Common myeloid progenitor, CD34-positive (primary cell): Measurements from ENCODE around the gene NKD2.

Source experiments
- CTCF ChIA-PET: fragments of 350-600 bp; sonication (Branson Sonifier 250); formaldehyde crosslinking; loops from one replicate; lab custom pipeline; 2021; ENCODE audit warnings: antibody characterized with exemption; lab: Charles Lee
- POLR2A ChIA-PET: fragments of 350-600 bp; sonication (Branson Sonifier 250); formaldehyde crosslinking; loops from one replicate; lab custom pipeline; 2021; ENCODE audit warnings: antibody characterized with exemption; lab: Charles Lee
- DNase-seq, 3 donors: peaks; one replicate each; pipeline versions ENCODE4 v3.0.0 to v3.0.0-alpha.2; 2013
- H3K27ac ChIP-seq, 2 experiments: 1 replicate in 1 of 2; 2 replicates in 1 of 2; pipeline ENCODE4 v1.7.0; 2013; ENCODE audit warnings: inconsistent platforms in 2 of 2, low read length in 2 of 2, mild to moderate bottlenecking in 2 of 2, low read depth in 1 of 2, moderate library complexity in 1 of 2; ENCODE audit not compliant: severe bottlenecking in 2 of 2, insufficient read depth in 1 of 2, poor library complexity in 1 of 2
- H3K27me3 ChIP-seq, 5 experiments: replicated peaks in 2 of 5; 1 replicate in 3 of 5; 2 replicates in 2 of 5; pipeline versions ENCODE4 v1.6.1 to v1.7.0; 2013; ENCODE audit warnings: low read length in 4 of 5, mild to moderate bottlenecking in 2 of 5, moderate library complexity in 2 of 5, inconsistent platforms in 1 of 5; ENCODE audit not compliant: insufficient read depth in 5 of 5, control insufficient read depth in 4 of 5
- H3K36me3 ChIP-seq, 4 experiments: 1 replicate in 2 of 4; 2 replicates in 2 of 4; pipeline versions ENCODE4 v1.6.1 to v1.7.0; 2013; ENCODE audit warnings: low read length in 3 of 4, control low read depth in 1 of 4, mild to moderate bottlenecking in 1 of 4; ENCODE audit not compliant: control insufficient read depth in 4 of 4, insufficient read depth in 4 of 4
- H3K4me1 ChIP-seq, 4 experiments: 1 replicate in 3 of 4; 2 replicates in 1 of 4; pipeline versions ENCODE4 v1.6.1 to v1.7.1; 2013; ENCODE audit warnings: low read length in 3 of 4, mild to moderate bottlenecking in 3 of 4, control low read depth in 1 of 4, inconsistent platforms in 1 of 4, moderate library complexity in 1 of 4; ENCODE audit not compliant: control insufficient read depth in 4 of 4, insufficient read depth in 4 of 4; ENCODE audit errors: control extremely low read depth in 1 of 4
- H3K4me3 ChIP-seq, 7 experiments: 1 replicate in 4 of 7; 2 replicates in 3 of 7; pipeline versions ENCODE4 v1.5.1 to v1.7.0; 2013; ENCODE audit warnings: mild to moderate bottlenecking in 7 of 7, low read length in 6 of 7, moderate library complexity in 6 of 7, inconsistent platforms in 2 of 7, low read depth in 2 of 7, control low read depth in 1 of 7; ENCODE audit not compliant: insufficient read depth in 4 of 7, control insufficient read depth in 1 of 7; ENCODE audit errors: extremely low read depth in 1 of 7
- H3K9me3 ChIP-seq, 5 experiments: 1 replicate in 4 of 5; 2 replicates in 1 of 5; pipeline versions ENCODE4 v1.6.1 to v1.7.1; 2013; ENCODE audit warnings: low read length in 4 of 5, mild to moderate bottlenecking in 2 of 5, inconsistent platforms in 1 of 5, low read depth in 1 of 5, moderate library complexity in 1 of 5; ENCODE audit not compliant: control insufficient read depth in 4 of 5, insufficient read depth in 2 of 5; ENCODE audit errors: control extremely low read depth in 1 of 5
- WGBS: methylation state at CpG from one replicate; pipeline ENCODE4 v1.1.5; 2013; ENCODE audit not compliant: insufficient coverage; 5-methylcytosine and 5-hydroxymethylcytosine counted together

Gene NKD2

DNA sequence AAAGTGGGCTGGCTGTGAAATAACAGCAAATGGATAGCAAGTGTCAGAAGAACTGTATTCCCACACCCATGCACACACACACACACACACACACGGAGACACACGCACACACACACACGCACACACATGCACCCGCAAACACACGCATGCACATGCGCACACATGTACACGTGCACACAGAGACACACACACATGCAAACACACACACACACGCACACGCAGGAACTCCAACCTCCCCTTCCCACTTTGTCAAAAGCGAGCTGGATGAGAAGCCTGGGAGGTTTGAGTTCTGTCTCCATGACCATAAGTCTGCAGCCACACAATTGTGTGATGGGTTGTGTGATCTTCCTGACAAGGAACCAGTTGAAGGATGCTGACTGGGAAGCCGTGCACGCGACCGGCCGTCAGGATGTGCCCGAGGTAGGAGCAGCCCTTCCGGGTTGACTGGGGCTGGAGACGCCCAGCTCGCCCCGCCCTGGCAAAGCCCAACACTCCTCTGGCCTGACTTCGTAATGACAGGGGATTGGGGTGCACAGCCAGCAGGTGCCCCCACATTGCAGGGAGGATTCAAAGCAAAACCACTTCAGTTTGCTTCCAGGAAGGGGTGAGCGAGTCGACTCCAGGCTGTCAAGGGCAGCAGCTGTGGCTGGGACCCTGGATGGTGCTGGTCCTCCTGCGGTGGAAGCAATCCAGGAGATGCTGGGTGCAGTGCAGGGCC is 29.3 kb upstream of the NKD2 start:
- 96% methylated on average over 13 of the region's 24 CpGs for WGBS
- no peak overlapping the region for H3K4me3 ChIP-seq
- ChIA-PET POLR2A (no interaction called here), CTCF (interaction anchor here (1.0 kb wide), 1 partner anchor 11 kb away, joined by 3 read pairs; no protein-coding TSS in a partner anchor)
- no peaks in the 10 kb centered on the region for H3K36me3 ChIP-seq
- H3K27me3 ChIP-seq: peaks cover 0 to 6% (median 0%) of the 10 kb centered on the region in 5 experiments
- H3K4me1 ChIP-seq: no peaks in the 10 kb centered on the region
- DNase-seq: no peak
- H3K27ac ChIP-seq: no peak overlapping the region
- H3K9me3 ChIP-seq: peaks cover 0 to 3% (median 0%) of the 10 kb centered on the region in 5 experiments

DNA sequence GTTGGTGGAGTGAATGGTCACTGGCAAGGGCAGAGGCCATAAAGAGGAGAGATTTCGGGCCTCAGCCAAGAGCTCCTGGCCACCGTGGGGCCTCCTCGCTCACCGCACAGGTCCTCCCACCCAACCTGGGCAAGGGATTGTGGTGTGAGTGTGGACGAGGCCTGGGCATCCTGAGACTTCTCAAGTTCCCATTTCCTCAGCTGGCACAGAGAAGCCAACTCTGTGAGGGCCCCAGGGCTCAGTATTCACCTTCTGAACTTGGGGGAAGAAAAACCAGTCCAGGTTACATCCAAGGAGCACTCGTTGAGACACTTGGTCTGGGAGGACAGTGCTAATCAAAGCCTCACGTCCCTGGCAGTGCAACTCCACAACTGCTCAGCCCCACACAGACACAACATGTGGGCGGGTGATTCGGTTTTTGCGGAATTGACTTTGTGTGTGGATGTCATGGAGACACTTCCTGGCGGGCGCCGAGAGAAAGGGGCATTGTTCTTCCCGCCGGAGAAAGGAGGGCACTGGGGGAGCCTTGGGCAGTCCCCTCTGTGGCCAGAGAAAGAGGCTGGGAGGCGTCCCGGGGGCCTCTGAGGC is 28.5 kb upstream of the NKD2 start:
- ChIA-PET CTCF (no interaction called here), POLR2A (no interaction called here)
- H3K36me3 ChIP-seq: no peaks in the 10 kb centered on the region
- peaks cover 0 to 10% (median 0%) of the 10 kb centered on the region in 5 experiments for H3K9me3 ChIP-seq
- no peaks in the 10 kb centered on the region for H3K4me1 ChIP-seq
- no peak overlapping the region for H3K27ac ChIP-seq
- no peak overlapping the region for H3K4me3 ChIP-seq
- peaks cover 0 to 2% (median 0%) of the 10 kb centered on the region in 5 experiments for H3K27me3 ChIP-seq
- DNase-seq: no peak
- WGBS: 73% methylated on average over 10 of the region's 17 CpGs

GRCh38 chr5:980966-981365 is 27.6 kb upstream of the NKD2 start:
- H3K27ac ChIP-seq: no peak overlapping the region
- H3K9me3 ChIP-seq: peaks cover 0 to 12% (median 3%) of the 10 kb centered on the region in 5 experiments
- no peaks in the 10 kb centered on the region for H3K4me1 ChIP-seq
- WGBS: no CpG with 5 or more reads among the region's 6 CpGs
- no peak for DNase-seq
- H3K36me3 ChIP-seq: no peaks in the 10 kb centered on the region
- ChIA-PET POLR2A (interaction anchor here (0.5 to 0.6 kb wide), 2 partner anchors 87 to 759 kb away, joined by 3 read pairs; no protein-coding TSS in a partner anchor), CTCF (no interaction called here)
- no peak overlapping the region for H3K4me3 ChIP-seq
- H3K27me3 ChIP-seq: peaks cover 0 to 6% (median 0%) of the 10 kb centered on the region in 5 experiments

DNA sequence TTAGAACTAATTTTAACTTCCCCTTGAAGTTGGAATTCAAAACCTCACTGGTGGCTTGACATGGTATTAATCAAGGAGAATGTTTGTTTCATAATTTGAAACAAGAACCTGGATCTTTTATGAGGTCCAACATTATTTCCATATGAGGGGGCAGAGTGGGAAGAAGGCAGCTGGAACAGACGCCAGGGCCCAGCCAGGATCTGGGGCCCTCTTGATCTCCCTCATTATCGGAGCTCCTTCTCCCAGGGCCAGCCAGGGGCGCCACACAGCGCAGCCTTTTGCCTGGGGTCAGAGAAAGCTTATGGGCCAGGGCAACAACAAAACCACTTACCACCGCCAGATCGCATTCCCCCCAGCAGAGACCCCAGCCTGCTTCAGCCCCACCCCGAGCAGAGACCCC is 27.1 kb upstream of the NKD2 start:
- 92% methylated on average over 4 of the region's 7 CpGs for WGBS
- H3K4me3 ChIP-seq: no peak overlapping the region
- POLR2A ChIA-PET: interaction anchor here (0.5 kb wide), 1 partner anchor 86 kb away, joined by 3 read pairs; no protein-coding TSS in a partner anchor
- no peaks in the 10 kb centered on the region for H3K36me3 ChIP-seq
- peaks cover 0 to 6% (median 2%) of the 10 kb centered on the region in 5 experiments for H3K27me3 ChIP-seq
- no peak for DNase-seq
- no peak overlapping the region for H3K27ac ChIP-seq
- H3K9me3 ChIP-seq: peaks cover 0 to 13% (median 6%) of the 10 kb centered on the region in 5 experiments
- CTCF ChIA-PET: no interaction called here
- H3K4me1 ChIP-seq: no peaks in the 10 kb centered on the region

GRCh38 chr5:982377-983237 is 26.0 kb upstream of the NKD2 start:
- no peak for DNase-seq
- CTCF ChIA-PET: no interaction called here
- H3K4me3 ChIP-seq: no peak overlapping the region
- peaks cover 0 to 7% (median 2%) of the 10 kb centered on the region in 5 experiments for H3K27me3 ChIP-seq
- no peaks in the 10 kb centered on the region for H3K4me1 ChIP-seq
- WGBS: 72% methylated on average over 21 of the region's 27 CpGs
- POLR2A ChIA-PET: no interaction called here
- peaks cover 0 to 15% (median 7%) of the 10 kb centered on the region in 5 experiments for H3K9me3 ChIP-seq
- H3K36me3 ChIP-seq: no peaks in the 10 kb centered on the region
- H3K27ac ChIP-seq: no peak overlapping the region

DNA sequence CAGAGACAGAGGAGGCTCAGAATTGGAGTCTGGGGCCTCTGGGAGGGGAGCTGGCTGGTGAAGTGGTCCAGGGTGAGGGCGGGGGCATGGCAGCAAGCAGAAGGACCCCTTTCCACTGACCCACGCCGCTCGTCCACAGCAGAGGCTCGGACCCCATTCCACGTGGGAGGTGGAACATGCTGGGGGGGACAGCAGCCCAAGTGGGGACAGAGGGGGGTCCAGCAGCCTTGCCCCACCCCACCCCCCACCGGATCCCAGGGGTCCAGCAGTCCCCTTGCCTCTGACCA is 25.4 kb upstream of the NKD2 start:
- H3K4me1 ChIP-seq: no peaks in the 10 kb centered on the region
- POLR2A ChIA-PET: no interaction called here
- WGBS: 91% methylated on average over 7 of the region's 7 CpGs

More for the DNA sequence above, 25.4 kb upstream of the NKD2 start:
- no peaks in the 10 kb centered on the region for H3K36me3 ChIP-seq
- no peak for DNase-seq
- no peak overlapping the region for H3K27ac ChIP-seq
- CTCF ChIA-PET: no interaction called here
- peaks cover 0 to 7% (median 2%) of the 10 kb centered on the region in 5 experiments for H3K27me3 ChIP-seq
- H3K9me3 ChIP-seq: peaks cover 0 to 15% (median 7%) of the 10 kb centered on the region in 5 experiments
- H3K4me3 ChIP-seq: no peak overlapping the region
